ENCODE measurements around the gene DAPP1. TPM values are rescaled to one million over a fixed set of nuclear protein-coding genes. Genes with fewer than 3 reads are reported as not detected.
"Not testable (repeated sequence)": the region's sequence is repeated elsewhere in the genome, so short reads cannot be mapped to it uniquely, and the experiment has no call there.

Gene DAPP1
- total and polyA plus RNA-seq, 2 experiments from 2014 or later: not detected

- not testable (repeated sequence) for DNase-seq (ENCODE audit: low spot score); H3K27ac ChIP-seq (ENCODE audit: low read depth); H3K4me3 Mint-ChIP-seq; H3K79me2 ChIP-seq (replicated peaks; ENCODE audit: insufficient read depth); H3F3A ChIP-seq (replicated peaks; ENCODE audit: low read depth); H3K4me1 ChIP-seq (ENCODE audit: insufficient read depth); H3K4me3 ChIP-seq; H3K27ac Mint-ChIP-seq; H3K36me3 Mint-ChIP-seq (ENCODE audit: low read depth); ATAC-seq; H3K9me3 Mint-ChIP-seq; H3K4me2 ChIP-seq; H3K9me2 ChIP-seq (ENCODE audit: insufficient read depth); H3K4me1 Mint-ChIP-seq; H3K27me3 ChIP-seq (ENCODE audit: insufficient read depth); H4K20me1 ChIP-seq (replicated peaks; ENCODE audit: insufficient read depth); H2AFZ ChIP-seq; H3K36me3 ChIP-seq (ENCODE audit: insufficient read depth); H3K27me3 Mint-ChIP-seq (ENCODE audit: insufficient read depth, low read depth, poor library complexity)
Observed at GRCh38 chr4:99830051-99830450, 13.4 kb downstream of the DAPP1 start.

- Histone ChIP-seq H3K4me2 (no peak overlapping the region), H3F3A (replicated peaks; ENCODE audit: low read depth) (no peaks in the 10 kb centered on the region), H3K9me2 (ENCODE audit: insufficient read depth) (no peaks in the 10 kb centered on the region), H3K4me1 (ENCODE audit: insufficient read depth) (no peaks in the 10 kb centered on the region), H4K20me1 (replicated peaks; ENCODE audit: insufficient read depth) (no peaks in the 10 kb centered on the region), H3K79me2 (replicated peaks; ENCODE audit: insufficient read depth) (no peaks in the 10 kb centered on the region), H2AFZ (no peak overlapping the region), H3K27me3 (ENCODE audit: insufficient read depth) (no peaks in the 10 kb centered on the region), H3K36me3 (ENCODE audit: insufficient read depth) (no peaks in the 10 kb centered on the region), H3K4me3 (no peak overlapping the region), H3K27ac (ENCODE audit: low read depth) (no peak overlapping the region)
- Mint-ChIP-seq H3K9me3 (no peaks in the 10 kb centered on the region), H3K4me3 (no peak overlapping the region), H3K27ac (no peak overlapping the region), H3K4me1 (no peaks in the 10 kb centered on the region), H3K27me3 (ENCODE audit: insufficient read depth, low read depth, poor library complexity) (peaks cover 8% of the 10 kb centered on the region), H3K36me3 (ENCODE audit: low read depth) (no peaks in the 10 kb centered on the region)
- DNase-seq (ENCODE audit: low spot score) (peak; percentile 26), ATAC-seq (no peak)
- TF ChIP-seq NANOG (IDR thresholded peaks at IDR 0.05; ENCODE audit: borderline replicate concordance) (no peak), ZNF331 (CRISPR knock-in tag; IDR thresholded peaks at IDR 0.05; ENCODE audit: low read depth) (no peak), ZNF462 (CRISPR knock-in tag; IDR thresholded peaks at IDR 0.05) (no peak), EZH2phosphoT487 (IDR thresholded peaks at IDR 0.05; ENCODE audit: unreplicated experiment) (no peak), POLR2AphosphoS5 (IDR thresholded peaks at IDR 0.05; ENCODE audit: low read depth) (no peak), CTCF (conservative IDR thresholded peaks at IDR 0.05; ENCODE audit: low read depth in 2 of 2) (no peak), STAT1 (IDR thresholded peaks at IDR 0.05; ENCODE audit: unreplicated experiment) (no peak), ZNF114 (CRISPR knock-in tag; IDR thresholded peaks at IDR 0.05) (no peak), REST (IDR thresholded peaks at IDR 0.05; ENCODE audit: unreplicated experiment) (no peak), JUNB (IDR thresholded peaks at IDR 0.05; ENCODE audit: unreplicated experiment) (no peak), ETS1 (IDR thresholded peaks at IDR 0.05) (no peak)
Observed at GRCh38 chr4:99832321-99832720, 15.7 kb downstream of the DAPP1 start.

Data from GM23338 (cell line).